Lower lobe of right lung (tissue), 2 donors: ENCODE results near the gene SOX5. TPM values are rescaled to one million over a fixed set of nuclear protein-coding genes. Genes with fewer than 3 reads are reported as not detected.

ENCODE experiments used
- ATAC-seq, 2 donors: fragments of 200-7000 bp; cut with Tn5 transposase; one replicate each; pipeline ENCODE4 v1.9.1; 2020 to 2022; ENCODE audit warnings: mild to moderate bottlenecking in 2 of 2, moderate library complexity in 2 of 2
- DNase-seq: peaks from one replicate; pipeline ENCODE4 v3.0.0-alpha.2; 2020
- H3K27ac ChIP-seq: fragments of 200-600 bp; one replicate; pipeline ENCODE4 v1.8.0; 2022
- H3K27me3 ChIP-seq: fragments of 200-600 bp; one replicate; pipeline ENCODE4 v1.8.0; 2022; ENCODE audit warnings: low read depth
- H3K36me3 ChIP-seq: fragments of 200-600 bp; one replicate; pipeline ENCODE4 v1.8.0; 2022; ENCODE audit warnings: mild to moderate bottlenecking
- H3K4me1 ChIP-seq: fragments of 200-600 bp; one replicate; pipeline ENCODE4 v1.8.0; 2022
- H3K4me3 ChIP-seq: fragments of 200-600 bp; one replicate; pipeline ENCODE4 v1.8.0; 2022; ENCODE audit warnings: mild to moderate bottlenecking
- H3K9me3 ChIP-seq: fragments of 200-600 bp; one replicate; pipeline ENCODE4 v1.8.0; 2022
- CTCF ChIP-seq: fragments of 200-600 bp; IDR thresholded peaks from one replicate; pipeline ENCODE4 v1.8.0; 2022; ENCODE audit warnings: antibody characterized with exemption, mild to moderate bottlenecking
- intact Hi-C: fragments of 100-400 bp; cut with DNase I; formaldehyde crosslinking; loops from one replicate; pipeline ENCODE4 v1.11.0; 2022
- total RNA-seq: library from RNA; stranded (reverse); fragmentation: NEBNext Ultra II Directional; extraction: Animal tissue kit (Norgen Biotek cat#: 25700); gene quantifications from one replicate; pipeline ENCODE4 v1.2.1, GENCODE V29; 2021
- donor health status: DM: no; HTN: yes; CAD: no; lungs with severe emphysema.

The SOX5 gene
- total RNA-seq, 1 donor from 2014 or later, result 14.0 TPM

- Histone ChIP-seq H3K4me3 (no peak overlapping the region), H3K36me3 (no peaks in the 10 kb centered on the region), H3K4me1 (no peaks in the 10 kb centered on the region), H3K9me3 (no peaks in the 10 kb centered on the region), H3K27me3 (no peaks in the 10 kb centered on the region), H3K27ac (no peak overlapping the region)
- no peak for TF ChIP-seq CTCF
- DNase-seq (no peak), ATAC-seq (no peak)
- intact Hi-C loops, result no loop called here
These were observed 178.1 kb downstream of the SOX5 start for GRCh38 chr12:23771240-23771949.

- intact Hi-C loops, result no loop called here
- H3K4me3 ChIP-seq, result no peak overlapping the region
- H3K27me3 ChIP-seq, result no peaks in the 10 kb centered on the region
- H3K36me3 ChIP-seq, result no peaks in the 10 kb centered on the region
- no peak overlapping the region for H3K27ac ChIP-seq
- no peak for ATAC-seq
- no peaks in the 10 kb centered on the region for H3K4me1 ChIP-seq
- DNase-seq, result no peak
- no peaks in the 10 kb centered on the region for H3K9me3 ChIP-seq
- no peak for TF ChIP-seq CTCF
These were observed 179.1 kb downstream of the SOX5 start for GRCh38 chr12:23770202-23770938.

DNA sequence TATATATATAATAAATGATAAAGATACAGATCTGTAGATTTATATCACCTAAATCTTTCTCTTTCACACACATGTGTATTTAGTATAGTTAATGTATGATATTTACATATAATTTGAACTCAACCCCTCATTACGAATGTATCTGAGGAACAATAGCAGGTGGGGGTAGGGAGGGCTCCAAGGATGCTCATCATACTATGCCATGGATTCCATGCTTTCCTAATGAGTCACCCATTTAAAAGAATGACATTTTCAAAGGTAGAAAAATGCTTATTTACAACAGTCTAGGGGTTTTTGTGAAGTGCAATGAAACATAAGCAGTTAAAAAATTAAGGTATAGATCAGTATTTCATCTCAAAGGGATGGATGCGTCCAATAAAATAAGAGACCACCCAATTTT lies 181.6 kb downstream of the SOX5 start:
- intact Hi-C loops, result no loop called here
- Histone ChIP-seq H3K4me1 (no peaks in the 10 kb centered on the region), H3K27me3 (no peaks in the 10 kb centered on the region), H3K9me3 (no peaks in the 10 kb centered on the region), H3K4me3 (no peak overlapping the region), H3K36me3 (no peaks in the 10 kb centered on the region), H3K27ac (no peak overlapping the region)
- DNase-seq, result no peak
- TF ChIP-seq CTCF, result no peak
- ATAC-seq, result no peak

- no peaks in the 10 kb centered on the region for H3K4me1 ChIP-seq
- no peaks in the 10 kb centered on the region for H3K27me3 ChIP-seq
- ATAC-seq (no peak), DNase-seq (no peak)
- H3K36me3 ChIP-seq, result no peaks in the 10 kb centered on the region
- H3K4me3 ChIP-seq, result no peak overlapping the region
- H3K27ac ChIP-seq, result no peak overlapping the region
- intact Hi-C loops, result no loop called here
- H3K9me3 ChIP-seq, result no peaks in the 10 kb centered on the region
- TF ChIP-seq CTCF, result no peak
These were observed 185.7 kb downstream of the SOX5 start for GRCh38 chr12:23763724-23764123.

DNA sequence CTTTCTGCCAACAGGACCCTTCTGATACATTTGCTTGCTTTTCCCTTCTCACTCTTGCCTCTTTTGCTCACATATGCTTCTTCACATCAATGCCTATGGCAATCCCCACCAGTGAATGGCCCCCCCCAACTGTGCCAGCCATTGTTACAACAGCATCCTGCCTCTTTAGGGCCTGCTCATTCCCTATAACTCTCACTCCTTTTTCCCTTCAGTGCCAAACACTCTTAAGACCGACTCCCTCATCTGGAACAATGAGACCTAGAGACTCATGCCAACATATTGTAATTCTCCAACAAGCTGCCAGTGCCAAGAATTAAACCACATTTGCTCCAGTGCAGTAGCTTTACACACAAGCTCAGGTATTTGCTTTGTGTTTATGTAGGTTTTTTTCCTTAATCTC lies 189.0 kb downstream of the SOX5 start:
- no peaks in the 10 kb centered on the region for H3K9me3 ChIP-seq
- no peak for TF ChIP-seq CTCF
- H3K27ac ChIP-seq, result no peak overlapping the region
- intact Hi-C loops, result no loop called here
- ATAC-seq (peak in 1 of 2 donors; percentile 7), DNase-seq (no peak)
- no peak overlapping the region for H3K4me3 ChIP-seq
- no peaks in the 10 kb centered on the region for H3K27me3 ChIP-seq
- H3K4me1 ChIP-seq, result peaks cover 5% of the 10 kb centered on the region
- no peaks in the 10 kb centered on the region for H3K36me3 ChIP-seq
